A549 (cell line): ENCODE measurements around the gene CIDEB.

ENCODE experiments used
- CHD4 ChIP-seq: fragments of 200-600 bp; sonication (generic); IDR thresholded peaks from 2 replicates; pipeline ENCODE4 v1.6.1; 2016; ENCODE audit warnings: antibody characterized with exemption, mild to moderate bottlenecking, borderline replicate concordance
- MYC ChIP-seq: IDR thresholded peaks from 2 replicates; pipeline ENCODE4 v1.6.1; 2012; ENCODE audit warnings: mild to moderate bottlenecking, inconsistent platforms, low read length, improper control_type of control experiment, borderline replicate concordance
- PHF8 ChIP-seq: fragments of 200-600 bp; sonication (generic); IDR thresholded peaks from 2 replicates; pipeline ENCODE4 v1.6.1; 2016; ENCODE audit warnings: low read depth, mild to moderate bottlenecking, antibody characterized with exemption, moderate library complexity, borderline replicate concordance
- TF ChIP-seq, protein P1 (sequence below): fragments of >200 bp; sonication (Bioruptor Twin); formaldehyde crosslinking; IDR thresholded peaks from 3 replicates; pipeline ENCODE4 v1.5.1; 2016

DNA sequence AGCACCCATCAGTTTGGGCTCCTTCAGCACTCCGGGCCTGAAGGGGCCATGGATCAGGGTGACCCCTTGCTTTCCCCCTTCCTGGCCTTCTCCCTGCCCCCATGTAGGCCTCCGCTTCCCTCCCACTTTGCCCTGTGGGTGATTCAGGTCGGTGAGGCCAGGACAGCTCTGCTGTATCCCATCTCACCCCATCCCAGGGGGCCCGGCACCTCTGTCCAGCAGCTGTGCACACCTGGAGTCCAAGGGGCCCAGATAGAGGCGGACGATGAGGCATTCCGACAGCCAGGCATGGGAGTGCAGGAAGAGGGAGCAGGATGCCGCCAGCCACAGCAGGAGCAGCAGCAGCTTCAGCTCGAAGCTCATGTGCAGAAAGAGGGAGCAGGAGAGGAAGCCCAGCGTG is 14.9 kb upstream of the CIDEB start:
- TF ChIP-seq, protein P1, sequence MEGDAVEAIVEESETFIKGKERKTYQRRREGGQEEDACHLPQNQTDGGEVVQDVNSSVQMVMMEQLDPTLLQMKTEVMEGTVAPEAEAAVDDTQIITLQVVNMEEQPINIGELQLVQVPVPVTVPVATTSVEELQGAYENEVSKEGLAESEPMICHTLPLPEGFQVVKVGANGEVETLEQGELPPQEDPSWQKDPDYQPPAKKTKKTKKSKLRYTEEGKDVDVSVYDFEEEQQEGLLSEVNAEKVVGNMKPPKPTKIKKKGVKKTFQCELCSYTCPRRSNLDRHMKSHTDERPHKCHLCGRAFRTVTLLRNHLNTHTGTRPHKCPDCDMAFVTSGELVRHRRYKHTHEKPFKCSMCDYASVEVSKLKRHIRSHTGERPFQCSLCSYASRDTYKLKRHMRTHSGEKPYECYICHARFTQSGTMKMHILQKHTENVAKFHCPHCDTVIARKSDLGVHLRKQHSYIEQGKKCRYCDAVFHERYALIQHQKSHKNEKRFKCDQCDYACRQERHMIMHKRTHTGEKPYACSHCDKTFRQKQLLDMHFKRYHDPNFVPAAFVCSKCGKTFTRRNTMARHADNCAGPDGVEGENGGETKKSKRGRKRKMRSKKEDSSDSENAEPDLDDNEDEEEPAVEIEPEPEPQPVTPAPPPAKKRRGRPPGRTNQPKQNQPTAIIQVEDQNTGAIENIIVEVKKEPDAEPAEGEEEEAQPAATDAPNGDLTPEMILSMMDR = no peak
- TF ChIP-seq CHD4 (no peak), MYC (no peak), PHF8 (no peak)
